GM12892 (cell line): ENCODE results near the gene ERGIC1.

Source experiments
- DNase-seq: peaks from one replicate; pipeline ENCODE4 v3.0.0; 2011; ENCODE audit not compliant: insufficient read length
- FAIRE-seq: peaks from 2 replicates; lab custom pipeline; 2011; peaks lifted over from hg19 to GRCh38; lab: Jason Lieb, UNC
- POLR2A ChIP-seq: IDR thresholded peaks from 2 replicates; pipeline ENCODE4 v1.6.1; 2011; ENCODE audit warnings: low read depth, low read length, control low read depth
- POLR2AphosphoS5 ChIP-seq: IDR thresholded peaks from 2 replicates; pipeline ENCODE4 v1.6.1; 2011; ENCODE audit warnings: low read depth, low read length, control low read depth
- TAF1 ChIP-seq: IDR thresholded peaks from 2 replicates; pipeline ENCODE4 v1.6.1; 2011; ENCODE audit warnings: low read depth, mild to moderate bottlenecking, control low read depth, low read length, borderline replicate concordance

ERGIC1 gene

GRCh38 chr5:172983542-172984243, 149.6 kb downstream of the ERGIC1 start, which contains the start of gene ATP6V0E1:
TSS of gene ATP6V0E1 (plus strand) at chr5:172983771. CDS start at chr5:172983861, 90 bp downstream.
- peak; percentile 96 for TF ChIP-seq POLR2A
- TF ChIP-seq TAF1, result peak; percentile 67; the same call in 1 of the 2 replicates
- peak; percentile 87 for TF ChIP-seq POLR2AphosphoS5
- DNase-seq (peak; percentile 88), FAIRE-seq (peak; percentile 84)

DNA sequence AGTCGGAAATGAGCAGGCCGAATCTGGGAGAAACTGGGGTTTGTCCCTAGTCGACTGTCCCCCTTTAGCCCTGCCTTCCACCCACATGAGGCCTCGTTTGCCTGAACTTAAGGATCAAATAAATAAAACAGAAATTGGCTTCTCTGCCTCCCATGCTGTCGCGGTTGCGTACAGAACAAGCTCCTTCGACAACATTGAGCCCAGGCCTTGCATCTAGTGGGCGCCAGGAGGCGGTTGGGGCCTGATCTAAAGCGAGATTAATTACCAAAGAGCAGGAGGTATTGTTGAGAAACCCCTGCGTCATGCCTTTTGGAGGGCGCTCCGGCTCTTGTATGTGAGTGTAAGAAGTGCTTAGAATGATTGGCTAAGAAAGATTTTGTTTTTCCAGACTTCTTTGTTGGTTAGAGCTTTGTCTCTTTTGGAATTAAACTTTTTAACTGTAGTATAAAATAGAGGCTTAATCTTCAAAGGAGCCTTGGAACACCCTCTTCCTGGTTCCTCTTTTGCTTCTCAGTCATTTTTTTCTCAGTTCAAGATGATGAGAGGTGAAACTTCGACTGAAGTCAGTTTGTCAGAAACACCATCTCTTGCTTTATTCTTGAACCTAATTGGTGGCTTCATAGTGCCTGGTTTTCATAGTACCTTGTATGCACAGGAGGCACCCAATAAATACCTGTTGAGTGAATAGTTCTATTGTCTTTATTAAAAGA, 150.3 kb downstream of the ERGIC1 start:
- TF ChIP-seq POLR2AphosphoS5 (no peak), POLR2A (no peak), TAF1 (no peak)
- FAIRE-seq (peak; percentile 51), DNase-seq (peak; percentile 55)

DNA sequence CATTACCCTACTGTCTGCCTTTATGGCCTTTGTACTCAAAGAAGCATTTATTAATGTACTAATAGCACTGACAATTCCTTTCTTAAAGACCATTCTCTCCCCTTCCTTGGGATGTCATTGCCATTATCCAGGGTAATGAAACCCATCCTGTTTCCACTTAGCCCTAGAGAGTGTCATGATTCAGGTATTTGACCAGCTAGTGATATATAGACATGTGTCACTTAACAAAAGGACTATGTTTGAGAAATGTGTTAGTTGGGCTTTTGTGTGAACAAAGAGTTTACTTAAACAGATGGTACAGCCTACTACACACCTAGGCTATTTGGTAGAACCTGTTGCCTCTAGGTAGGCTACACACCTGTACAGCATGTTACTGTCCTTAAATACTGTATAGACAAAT, 151.5 kb downstream of the ERGIC1 start:
- TF ChIP-seq POLR2A (no peak), TAF1 (no peak), POLR2AphosphoS5 (no peak)
- DNase-seq (no peak), FAIRE-seq (no peak)

GRCh38 chr5:172988276-172988675, 154.2 kb downstream of the ERGIC1 start:
- DNase-seq (no peak), FAIRE-seq (no peak)
- TF ChIP-seq POLR2AphosphoS5 (no peak), POLR2A (no peak), TAF1 (no peak)

DNA sequence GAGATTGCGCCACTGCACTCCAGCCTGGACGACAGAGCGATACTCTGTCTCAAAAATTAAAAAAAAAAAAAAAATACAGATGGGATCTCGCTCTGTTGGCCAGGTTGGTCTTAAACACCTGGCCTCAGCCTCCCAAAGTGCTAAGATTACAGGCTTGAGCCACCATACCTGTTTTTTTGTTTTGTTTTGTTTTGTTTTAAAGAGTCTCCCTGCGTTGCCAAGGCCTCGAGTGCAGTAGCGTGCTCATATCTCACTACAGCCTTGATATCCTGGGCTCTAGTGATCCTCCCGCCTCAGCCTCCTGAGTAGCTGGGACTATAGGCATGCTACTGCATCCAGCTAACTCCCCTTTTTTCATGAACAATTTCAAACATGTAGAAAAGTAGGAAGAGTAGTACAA, 156.7 kb downstream of the ERGIC1 start:
- DNase-seq (no peak), FAIRE-seq (no peak)
- no peak for TF ChIP-seq TAF1
- TF ChIP-seq POLR2AphosphoS5, result no peak
- TF ChIP-seq POLR2A, result no peak

- TF ChIP-seq TAF1 (no peak), POLR2AphosphoS5 (no peak), POLR2A (no peak)
- DNase-seq, result no peak
- FAIRE-seq, result no peak
These were observed 160.4 kb downstream of the ERGIC1 start for GRCh38 chr5:172994405-172994804.

GRCh38 chr5:172999372-172999973, 165.4 kb downstream of the ERGIC1 start:
- TF ChIP-seq POLR2A (no peak), POLR2AphosphoS5 (no peak), TAF1 (no peak)
- no peak for FAIRE-seq

GRCh38 chr5:172999974-173000373, 165.9 kb downstream of the ERGIC1 start:
- no peak for FAIRE-seq
- TF ChIP-seq POLR2A (no peak), POLR2AphosphoS5 (no peak), TAF1 (no peak)
- DNase-seq, result no peak

More at GRCh38 chr5:172999372-172999973, 165.4 kb downstream of the ERGIC1 start:
- DNase-seq, result no peak

DNA sequence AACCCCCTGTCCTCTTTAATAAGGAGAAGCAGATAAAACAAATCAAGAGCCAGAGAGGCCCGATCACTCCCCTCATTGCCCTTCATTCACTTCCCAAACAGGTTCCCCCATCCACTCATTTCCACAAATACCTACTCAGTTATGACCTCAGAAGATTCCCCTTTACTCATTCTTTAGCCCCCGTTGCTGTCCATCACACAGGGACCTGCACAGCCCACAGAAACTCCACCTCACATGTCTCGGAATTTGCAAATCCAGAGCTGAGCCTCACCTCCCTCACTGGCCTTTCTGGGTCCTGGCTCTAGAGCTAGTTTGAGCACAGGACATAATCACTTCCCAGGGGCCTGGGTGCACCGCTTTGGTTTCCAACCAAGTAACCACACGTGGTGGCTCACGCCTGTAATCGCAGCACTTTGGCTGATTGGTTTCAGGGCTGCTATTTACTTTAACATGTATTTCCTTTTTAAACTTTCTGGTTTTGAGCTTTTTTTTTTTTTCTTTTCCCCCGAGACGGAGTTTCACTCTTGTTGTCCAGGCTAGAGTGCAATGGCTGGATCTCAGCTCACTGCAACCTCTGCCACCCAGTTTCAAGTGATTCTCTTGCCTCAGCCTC, 167.3 kb downstream of the ERGIC1 start:
- peak; percentile 56 for FAIRE-seq

More for the DNA sequence above, 167.3 kb downstream of the ERGIC1 start:
- TF ChIP-seq TAF1 (no peak), POLR2A (no peak), POLR2AphosphoS5 (no peak)
- DNase-seq, result no peak
